K562 (cell line): ENCODE results near the gene SPRYD3. TPM values are rescaled to one million over a fixed set of nuclear protein-coding genes. Genes with fewer than 3 reads are reported as not detected.

ENCODE experiments used
- EP300 ChIP-seq: IDR thresholded peaks from 2 replicates; pipeline ENCODE4 v1.6.1; 2012; ENCODE audit warnings: low read length, improper control_type of control experiment
- ESRRA ChIP-seq: fragments of 450-650 bp; IDR thresholded peaks from 2 replicates; pipeline ENCODE4 v1.6.1; 2014; ENCODE audit warnings: low read depth, mild to moderate bottlenecking, moderate library complexity, borderline replicate concordance
- ESRRB ChIP-seq: fragments of 250-450 bp; sonication (Bioruptor Pico); IDR thresholded peaks from 2 replicates; pipeline ENCODE4 v1.5.0; 2020; ENCODE audit warnings: mild to moderate bottlenecking, moderate library complexity, borderline replicate concordance
- ETV6 ChIP-seq, 3 experiments: fragments of 150-350 bp in 1 of 3; sonication (generic) in 1 of 3; formaldehyde crosslinking in 1 of 3; IDR thresholded peaks; 2 replicates each; pipeline versions ENCODE4 v1.6.1 to v1.8.0; 2014 to 2022; ENCODE audit warnings: borderline replicate concordance in 2 of 3, low read depth in 2 of 3, antibody characterized with exemption in 1 of 3, low read length in 1 of 3, mild to moderate bottlenecking in 1 of 3, missing genetic modification reagents in 1 of 3
- GABPB1 ChIP-seq: sonication (generic); formaldehyde crosslinking; IDR thresholded peaks from 2 replicates; pipeline ENCODE4 v1.8.0; 2022; ENCODE audit warnings: mild to moderate bottlenecking, missing genetic modification reagents
- MAX ChIP-seq: sonication (generic); formaldehyde crosslinking; IDR thresholded peaks from 2 replicates; pipeline ENCODE4 v1.9.0; 2022; ENCODE audit warnings: mild to moderate bottlenecking, missing genetic modification reagents
- MNT ChIP-seq, 2 experiments: fragments of 450-650 bp; conservative IDR thresholded peaks; 2 replicates each; pipeline ENCODE4 v1.6.1; 2017; ENCODE audit warnings: mild to moderate bottlenecking in 2 of 2, moderate library complexity in 2 of 2
- MYC ChIP-seq, 2 experiments: fragments of 250-450 bp in 1 of 2; sonication (Bioruptor Pico) in 1 of 2; IDR thresholded peaks; 2 replicates each; pipeline versions ENCODE4 v1.5.1 to v1.6.1; 2012 to 2021; ENCODE audit warnings: low read depth in 2 of 2, borderline replicate concordance in 1 of 2, improper control_type of control experiment in 1 of 2, low read length in 1 of 2, mild to moderate bottlenecking in 1 of 2, moderate library complexity in 1 of 2
- NCOA1 ChIP-seq: fragments of 450-650 bp; IDR thresholded peaks from 2 replicates; pipeline ENCODE4 v1.6.1; 2016; ENCODE audit warnings: low read depth
- POLR2AphosphoS5 ChIP-seq: IDR thresholded peaks from 2 replicates; pipeline ENCODE4 v1.6.1; 2011; ENCODE audit warnings: mild to moderate bottlenecking, low read depth, low read length, moderate library complexity; ENCODE audit not compliant: control insufficient read depth, insufficient read depth
- SMAD4 ChIP-seq: fragments of 250-450 bp; sonication (Bioruptor Pico); conservative IDR thresholded peaks from 2 replicates; pipeline ENCODE4 v1.8.0; 2021; ENCODE audit warnings: inconsistent platforms, mild to moderate bottlenecking, moderate library complexity
- SMARCC2 ChIP-seq: fragments of 450-650 bp; IDR thresholded peaks from 2 replicates; pipeline ENCODE4 v1.6.1; 2017; ENCODE audit warnings: antibody characterized with exemption, moderate library complexity, mild to moderate bottlenecking, low read depth
- SMARCE1 ChIP-seq: fragments of 450-650 bp; IDR thresholded peaks from 2 replicates; pipeline ENCODE4 v1.7.1; 2016; ENCODE audit warnings: mild to moderate bottlenecking
- ZBTB7A ChIP-seq: IDR thresholded peaks from 2 replicates; pipeline ENCODE4 v1.6.1; 2011; ENCODE audit warnings: low read depth, mild to moderate bottlenecking, low read length, moderate library complexity, borderline replicate concordance; ENCODE audit not compliant: control insufficient read depth
- polyA plus RNA-seq, 8 experiments: library from polyadenylated mRNA; depleted of rRNA in 4 of 8; stranded (reverse) in 5 of 8; unstranded in 3 of 8; fragments of >200 nt; fragmentation: Nextera tagmentation in 2 of 8; fragmentation: Illumina TruSeq in 1 of 8; extraction: Ambion mirVana in 2 of 8; extraction: Trizol in 1 of 8; gene quantifications; 2 replicates each; pipeline versions ENCODE4 v1.2.1 to v1.2.3, GENCODE V29; 2011 to 2014; ENCODE audit warnings: inconsistent platforms in 1 of 8, missing spikeins in 1 of 8
- total RNA-seq, 7 experiments: library from RNA; depleted of rRNA in 6 of 7; stranded (reverse); fragments of >200 nt in 6 of 7; fragmentation: Illumina TruSeq in 2 of 7; extraction: Trizol in 2 of 7; gene quantifications; 2 replicates each; pipeline versions ENCODE4 v1.2.1 to v1.2.3, GENCODE V29; 2011 to 2021; ENCODE audit warnings: low replicate concordance in 1 of 7
- TF ChIP-seq, protein P1 (sequence below): fragments of 450-650 bp; IDR thresholded peaks from 2 replicates; pipeline ENCODE4 v1.6.1; 2016; ENCODE audit warnings: low read depth

Gene SPRYD3
- total and polyA plus RNA-seq, 9 of the 15 experiments (the other 6 are each of a cell fraction or from before 2014, with no cell fraction given) = 1.5 to 13.6 (median 7.6) TPM

DNA sequence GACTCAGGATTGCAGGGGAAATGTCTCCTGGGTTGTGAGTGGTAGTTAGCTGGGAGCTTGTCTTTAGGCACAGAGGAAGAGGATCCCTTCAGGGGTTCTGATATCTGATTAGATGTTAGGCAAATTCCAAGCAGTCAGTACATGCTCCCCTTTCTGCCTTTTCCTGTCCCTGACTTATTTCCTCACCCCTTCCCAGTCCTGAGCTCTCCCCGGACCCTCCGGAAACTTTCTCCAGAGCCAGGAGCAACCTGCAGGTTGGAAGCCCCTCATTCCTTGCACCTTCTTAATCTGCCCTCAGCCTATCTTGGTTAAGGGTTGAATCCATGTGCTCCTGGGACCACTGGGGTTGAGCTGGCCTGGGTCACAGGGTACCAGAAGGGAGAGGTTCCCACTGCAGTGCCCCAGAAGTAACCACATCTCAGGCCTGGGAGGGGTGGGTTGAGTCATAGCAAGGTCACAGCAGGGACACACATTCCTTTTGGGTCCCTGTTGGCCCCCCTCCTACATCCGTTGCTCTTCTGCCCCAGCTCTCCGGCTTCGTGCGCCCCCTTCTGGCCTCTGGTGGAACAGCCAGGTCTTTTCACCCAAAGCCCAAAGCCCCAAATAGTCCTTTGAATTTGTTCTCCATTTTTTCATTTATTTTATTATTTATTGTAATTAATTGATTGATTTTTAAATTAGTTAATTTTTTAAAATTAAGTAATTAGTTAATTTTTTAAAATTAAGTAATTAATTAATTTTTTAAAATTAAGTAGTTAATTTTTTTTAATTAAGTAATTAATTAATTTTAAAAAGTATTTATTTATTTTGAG is 20.1 kb upstream of the SPRYD3 start (continued):
- TF ChIP-seq, protein P1, sequence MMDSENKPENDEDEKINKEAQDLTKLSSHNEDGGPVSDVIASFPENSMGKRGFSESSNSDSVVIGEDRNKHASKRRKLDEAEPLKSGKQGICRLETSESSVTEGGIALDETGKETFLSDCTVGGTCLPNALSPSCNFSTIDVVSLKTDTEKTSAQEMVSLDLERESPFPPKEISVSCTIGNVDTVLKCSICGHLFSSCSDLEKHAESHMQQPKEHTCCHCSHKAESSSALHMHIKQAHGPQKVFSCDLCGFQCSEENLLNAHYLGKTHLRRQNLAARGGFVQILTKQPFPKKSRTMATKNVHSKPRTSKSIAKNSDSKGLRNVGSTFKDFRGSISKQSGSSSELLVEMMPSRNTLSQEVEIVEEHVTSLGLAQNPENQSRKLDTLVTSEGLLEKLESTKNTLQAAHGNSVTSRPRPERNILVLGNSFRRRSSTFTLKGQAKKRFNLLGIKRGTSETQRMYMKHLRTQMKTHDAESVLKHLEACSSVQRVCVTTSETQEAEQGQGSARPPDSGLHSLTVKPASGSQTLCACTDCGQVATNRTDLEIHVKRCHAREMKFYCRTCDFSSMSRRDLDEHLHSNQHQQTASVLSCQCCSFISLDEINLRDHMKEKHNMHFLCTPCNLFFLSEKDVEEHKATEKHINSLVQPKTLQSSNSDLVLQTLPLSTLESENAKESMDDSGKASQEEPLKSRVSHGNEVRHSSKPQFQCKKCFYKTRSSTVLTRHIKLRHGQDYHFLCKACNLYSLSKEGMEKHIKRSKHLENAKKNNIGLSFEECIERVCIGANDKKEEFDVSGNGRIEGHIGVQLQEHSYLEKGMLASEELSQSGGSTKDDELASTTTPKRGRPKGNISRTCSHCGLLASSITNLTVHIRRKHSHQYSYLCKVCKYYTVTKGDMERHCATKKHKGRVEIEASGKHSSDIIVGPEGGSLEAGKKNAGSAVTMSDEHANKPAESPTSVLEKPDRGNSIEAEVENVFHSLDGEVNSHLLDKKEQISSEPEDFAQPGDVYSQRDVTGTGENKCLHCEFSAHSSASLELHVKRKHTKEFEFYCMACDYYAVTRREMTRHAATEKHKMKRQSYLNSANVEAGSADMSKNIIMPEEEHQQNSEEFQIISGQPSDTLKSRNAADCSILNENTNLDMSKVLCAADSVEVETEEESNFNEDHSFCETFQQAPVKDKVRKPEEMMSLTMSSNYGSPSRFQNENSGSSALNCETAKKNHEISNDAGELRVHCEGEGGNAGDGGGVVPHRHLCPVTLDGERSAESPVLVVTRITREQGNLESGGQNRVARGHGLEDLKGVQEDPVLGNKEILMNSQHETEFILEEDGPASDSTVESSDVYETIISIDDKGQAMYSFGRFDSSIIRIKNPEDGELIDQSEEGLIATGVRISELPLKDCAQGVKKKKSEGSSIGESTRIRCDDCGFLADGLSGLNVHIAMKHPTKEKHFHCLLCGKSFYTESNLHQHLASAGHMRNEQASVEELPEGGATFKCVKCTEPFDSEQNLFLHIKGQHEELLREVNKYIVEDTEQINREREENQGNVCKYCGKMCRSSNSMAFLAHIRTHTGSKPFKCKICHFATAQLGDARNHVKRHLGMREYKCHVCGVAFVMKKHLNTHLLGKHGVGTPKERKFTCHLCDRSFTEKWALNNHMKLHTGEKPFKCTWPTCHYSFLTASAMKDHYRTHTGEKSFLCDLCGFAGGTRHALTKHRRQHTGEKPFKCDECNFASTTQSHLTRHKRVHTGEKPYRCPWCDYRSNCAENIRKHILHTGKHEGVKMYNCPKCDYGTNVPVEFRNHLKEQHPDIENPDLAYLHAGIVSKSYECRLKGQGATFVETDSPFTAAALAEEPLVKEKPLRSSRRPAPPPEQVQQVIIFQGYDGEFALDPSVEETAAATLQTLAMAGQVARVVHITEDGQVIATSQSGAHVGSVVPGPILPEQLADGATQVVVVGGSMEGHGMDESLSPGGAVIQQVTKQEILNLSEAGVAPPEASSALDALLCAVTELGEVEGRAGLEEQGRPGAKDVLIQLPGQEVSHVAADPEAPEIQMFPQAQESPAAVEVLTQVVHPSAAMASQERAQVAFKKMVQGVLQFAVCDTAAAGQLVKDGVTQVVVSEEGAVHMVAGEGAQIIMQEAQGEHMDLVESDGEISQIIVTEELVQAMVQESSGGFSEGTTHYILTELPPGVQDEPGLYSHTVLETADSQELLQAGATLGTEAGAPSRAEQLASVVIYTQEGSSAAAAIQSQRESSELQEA = no peak
- peak; percentile 56 for TF ChIP-seq SMARCE1
- TF ChIP-seq ZBTB7A = peak; percentile 96
- no peak for TF ChIP-seq ESRRB (CRISPR knock-in tag)
- TF ChIP-seq GABPB1 (CRISPR knock-in tag) = peak; percentile 47; the same call in 1 of the 2 replicates
- TF ChIP-seq ESRRA = peak; percentile 96
- TF ChIP-seq SMAD4 (CRISPR knock-in tag) = peak; percentile 24; the same call in 1 of the 2 replicates
- peak; percentile 59 for TF ChIP-seq MYC (IDR thresholded peaks at IDR 0.05; ENCODE audit: low read depth, low read length)
- TF ChIP-seq MYC (CRISPR knock-in tag; IDR thresholded peaks at IDR 0.05; ENCODE audit: borderline replicate concordance, low read depth) = 0 out of 2 replicates have a peak, but pooled peaks have one; percentile 36
- 0 out of 4 replicates have a peak, but pooled peaks of 1 of the 2 experiments have one; percentile 41 for TF ChIP-seq MNT (conservative IDR thresholded peaks at IDR 0.05)
- peak; percentile 49; the same call in 1 of the 2 replicates for TF ChIP-seq EP300
- peak in 1 of 2 experiments; percentile 65; a peak in 2 of 4 replicates for TF ChIP-seq ETV6 (IDR thresholded peaks at IDR 0.05; ENCODE audit: borderline replicate concordance in 1 of 2, low read depth in 2 of 2, low read length in 1 of 2)
- no peak for TF ChIP-seq ETV6 (CRISPR knock-in tag; IDR thresholded peaks at IDR 0.05; ENCODE audit: borderline replicate concordance)
- peak; percentile 50; the same call in 1 of the 2 replicates for TF ChIP-seq SMARCC2
- TF ChIP-seq NCOA1 = peak; percentile 50; the same call in 1 of the 2 replicates
- peak; percentile 28; the same call in 1 of the 2 replicates for TF ChIP-seq MAX (CRISPR knock-in tag)
- 0 out of 2 replicates have a peak, but pooled peaks have one; percentile 14 for TF ChIP-seq POLR2AphosphoS5
